GM18499 (cell line): Measurements from ENCODE around the gene LSM2.
"Not testable (repeated sequence)": the region's sequence is repeated elsewhere in the genome, so short reads cannot be mapped to it uniquely, and the experiment has no call there.

Source experiments
- ATAC-seq: cut with Tn5 transposase; IDR thresholded peaks from one replicate; pipeline ENCODE4 v1.9.1; 2021; ENCODE audit warnings: moderate number of reproducible peaks; ENCODE audit not compliant: insufficient read depth, unreplicated experiment

LSM2 gene

GRCh38 chr6:31829633-31830283, 23.0 kb upstream of the LSM2 start:
- ATAC-seq: no peak

- ATAC-seq: peak; percentile 46
These were observed 20.7 kb upstream of the LSM2 start, which contains the start of gene HSPA1B for GRCh38 chr6:31827286-31828079. Gene HSPA1B (plus strand): TSS chr6:31827738. CDS start chr6:31827951, 213 bp downstream.

GRCh38 chr6:31826793-31827285, 20.1 kb upstream of the LSM2 start:
- no peak for ATAC-seq

GRCh38 chr6:31825553-31825952, 18.8 kb upstream of the LSM2 start:
- ATAC-seq: no peak

- not testable (repeated sequence) for ATAC-seq
These were observed 16.9 kb upstream of the LSM2 start for GRCh38 chr6:31823592-31824196.

GRCh38 chr6:31822036-31822821, 15.5 kb upstream of the LSM2 start:
- no peak for ATAC-seq

- ATAC-seq: no peak
These were observed 14.7 kb upstream of the LSM2 start for GRCh38 chr6:31821301-31822035.

GRCh38 chr6:31820399-31820798, 13.6 kb upstream of the LSM2 start:
- ATAC-seq: not testable (repeated sequence)

- no peak for ATAC-seq
These were observed 13.1 kb upstream of the LSM2 start for GRCh38 chr6:31819871-31820299.

- not testable (repeated sequence) for ATAC-seq
These were observed 11.3 kb upstream of the LSM2 start for GRCh38 chr6:31817929-31818511.

- ATAC-seq: not testable (repeated sequence)
These were observed 10.6 kb upstream of the LSM2 start for GRCh38 chr6:31817133-31817928.

- ATAC-seq: no peak
These were observed 8.5 kb upstream of the LSM2 start, which contains the start of the genes HSPA1A and HSPA1L for GRCh38 chr6:31815025-31815838. Gene HSPA1A (plus strand): TSS chr6:31815543. CDS start chr6:31815757, 214 bp downstream. Gene HSPA1L (minus strand): TSS chr6:31815283. CDS start chr6:31811972, 3,311 bp downstream.

- ATAC-seq: no peak
These were observed 7.9 kb upstream of the LSM2 start for GRCh38 chr6:31814677-31815024.

- ATAC-seq: no peak
These were observed 6.7 kb upstream of the LSM2 start for GRCh38 chr6:31813465-31813849.

- ATAC-seq: no peak
These were observed 4.9 kb upstream of the LSM2 start for GRCh38 chr6:31811645-31812044.

- not testable (repeated sequence) for ATAC-seq
These were observed 1.8 kb upstream of the LSM2 start for GRCh38 chr6:31808599-31808998.

- ATAC-seq: peak; percentile 17
These were observed 762 bp downstream of the LSM2 start for GRCh38 chr6:31805939-31806469.
